ENCODE measurements around the gene PNPT1. TPM values are rescaled to one million over a fixed set of nuclear protein-coding genes. Genes with fewer than 3 reads are reported as not detected.
A peak's percentile ranks its signal among the peaks of the same experiment; 100 is the strongest.
"Not testable (repeated sequence)": the region's sequence is repeated elsewhere in the genome, so short reads cannot be mapped to it uniquely, and the experiment has no call there.

PNPT1 gene
- total and polyA plus RNA-seq, 11 donors, result 10.4 to 28.7 (median 20.9) TPM

DNA sequence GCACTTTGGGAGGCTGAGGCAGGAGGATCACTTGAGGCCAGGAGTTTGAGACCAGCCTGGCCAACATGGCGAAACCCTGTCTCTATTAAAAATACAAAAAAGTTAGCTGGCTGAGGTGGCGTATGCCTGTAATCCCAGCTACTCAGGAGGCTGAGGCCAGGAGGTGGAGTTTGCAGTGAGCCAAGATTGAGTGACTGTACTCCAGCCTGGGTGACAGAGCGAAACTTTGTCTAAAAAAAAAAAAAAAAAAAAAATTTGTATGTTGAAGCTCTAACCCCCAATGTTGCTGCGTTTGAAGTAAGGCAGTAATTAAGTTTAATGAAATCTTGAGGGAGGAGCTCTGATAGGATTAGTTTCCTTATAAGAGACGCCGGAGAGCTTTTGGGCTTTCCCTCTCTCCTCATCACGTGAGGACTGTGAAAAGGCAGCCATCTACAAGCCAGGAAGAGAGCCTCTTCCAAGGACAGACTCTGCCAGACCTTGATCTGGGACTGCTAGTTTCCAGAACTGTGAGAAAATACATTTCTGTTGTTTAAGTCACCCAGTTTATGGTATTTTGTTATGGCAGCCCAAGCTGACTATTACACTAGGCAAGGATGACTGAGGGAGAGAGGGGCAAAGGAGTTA lies 11.5 kb upstream of the PNPT1 start:
- Histone ChIP-seq H3K9me3 (no peaks in the 10 kb centered on the region), H3K4me3 (no peak overlapping the region), H3K4me1 (no peaks in the 10 kb centered on the region), H3K36me3 (no peaks in the 10 kb centered on the region), H3K27ac (no peak overlapping the region), H3K27me3 (peaks cover 0 to 7% (median 0%) of the 10 kb centered on the region in 9 donors)
- TF ChIP-seq, protein P1, sequence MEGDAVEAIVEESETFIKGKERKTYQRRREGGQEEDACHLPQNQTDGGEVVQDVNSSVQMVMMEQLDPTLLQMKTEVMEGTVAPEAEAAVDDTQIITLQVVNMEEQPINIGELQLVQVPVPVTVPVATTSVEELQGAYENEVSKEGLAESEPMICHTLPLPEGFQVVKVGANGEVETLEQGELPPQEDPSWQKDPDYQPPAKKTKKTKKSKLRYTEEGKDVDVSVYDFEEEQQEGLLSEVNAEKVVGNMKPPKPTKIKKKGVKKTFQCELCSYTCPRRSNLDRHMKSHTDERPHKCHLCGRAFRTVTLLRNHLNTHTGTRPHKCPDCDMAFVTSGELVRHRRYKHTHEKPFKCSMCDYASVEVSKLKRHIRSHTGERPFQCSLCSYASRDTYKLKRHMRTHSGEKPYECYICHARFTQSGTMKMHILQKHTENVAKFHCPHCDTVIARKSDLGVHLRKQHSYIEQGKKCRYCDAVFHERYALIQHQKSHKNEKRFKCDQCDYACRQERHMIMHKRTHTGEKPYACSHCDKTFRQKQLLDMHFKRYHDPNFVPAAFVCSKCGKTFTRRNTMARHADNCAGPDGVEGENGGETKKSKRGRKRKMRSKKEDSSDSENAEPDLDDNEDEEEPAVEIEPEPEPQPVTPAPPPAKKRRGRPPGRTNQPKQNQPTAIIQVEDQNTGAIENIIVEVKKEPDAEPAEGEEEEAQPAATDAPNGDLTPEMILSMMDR (IDR thresholded peaks at IDR 0.05), result no peak
- no peak for TF ChIP-seq POLR2A (IDR thresholded peaks at IDR 0.05)
- DNase-seq, result no peak
- 71 to 74% (median 73%) methylated on average over 7 of the region's 7 CpGs for WGBS, 4 donors
- intact Hi-C loops (cut with DNase I), result loop anchor here in 1 of 10 donors (2.0 kb wide), 1 partner anchor 28 kb away; no protein-coding TSS in a partner anchor
- no peak for ATAC-seq

DNA sequence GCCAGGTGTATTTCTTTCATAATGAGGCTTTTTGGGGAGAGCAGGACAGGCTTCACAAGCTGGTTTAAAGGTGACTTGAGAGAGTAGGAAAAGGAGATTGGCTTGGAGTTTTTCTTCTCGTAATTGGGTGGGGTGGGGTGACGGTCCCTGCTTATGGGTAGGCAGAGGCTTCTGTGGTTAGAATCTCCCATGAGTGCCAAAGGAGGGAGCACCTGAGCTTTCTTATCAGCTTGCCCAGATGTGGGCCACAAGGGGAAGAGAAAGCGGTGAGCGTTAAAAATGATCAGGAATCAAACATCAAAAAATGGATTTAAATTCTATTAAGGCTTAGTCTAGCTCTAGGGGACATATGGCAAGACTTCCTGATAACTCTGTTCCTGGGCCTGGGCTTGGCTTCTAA lies 9.7 kb upstream of the PNPT1 start:
- no peaks in the 10 kb centered on the region for H3K9me3 ChIP-seq
- no peak overlapping the region for H3K4me3 ChIP-seq
- intact Hi-C loops (cut with DNase I), result no loop called here
- TF ChIP-seq, protein P1 (IDR thresholded peaks at IDR 0.05), result no peak
- TF ChIP-seq POLR2A (IDR thresholded peaks at IDR 0.05), result no peak
- WGBS, 4 donors, result 49 to 78% (median 58%) methylated on average over 4 of the region's 4 CpGs
- peaks cover 0 to 12% (median 0%) of the 10 kb centered on the region in 9 donors for H3K27me3 ChIP-seq
- DNase-seq (no peak), ATAC-seq (no peak)
- H3K36me3 ChIP-seq, result no peaks in the 10 kb centered on the region
- no peak overlapping the region for H3K27ac ChIP-seq
- no peaks in the 10 kb centered on the region for H3K4me1 ChIP-seq

DNA sequence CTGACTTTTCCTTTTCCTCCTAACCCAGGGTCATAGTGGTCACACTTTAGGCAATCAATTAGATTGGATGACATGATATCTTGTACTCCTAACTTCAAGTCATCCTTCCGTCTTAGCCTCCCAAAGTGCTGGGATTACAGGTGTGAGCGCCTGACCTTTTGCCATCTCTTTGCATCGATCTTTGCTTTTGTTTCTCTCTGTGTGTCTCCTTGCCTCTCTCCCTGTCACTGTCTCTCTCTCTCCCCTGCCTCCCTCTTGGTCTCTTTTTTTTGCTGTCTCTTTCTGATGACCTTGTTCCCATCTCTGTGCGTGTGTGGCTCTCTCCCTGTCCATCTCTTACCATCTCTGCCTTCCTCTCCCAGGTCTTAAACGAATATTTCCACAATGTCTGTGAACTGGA lies 904 bp downstream of the PNPT1 start:
- H3K27ac ChIP-seq; ATAC-seq; H3K36me3 ChIP-seq; H3K9me3 ChIP-seq; H3K27me3 ChIP-seq; intact Hi-C loops (cut with DNase I); DNase-seq: not testable (repeated sequence)
- WGBS, 4 donors, result 30 to 33% (median 31%) methylated on average over 5 of the region's 5 CpGs
- Histone ChIP-seq H3K4me1 (peaks cover 0 to 12% (median 4%) of the 10 kb centered on the region in 12 donors), H3K4me3 (peak overlapping the region; percentile 36 to 92 (median 71))

DNA sequence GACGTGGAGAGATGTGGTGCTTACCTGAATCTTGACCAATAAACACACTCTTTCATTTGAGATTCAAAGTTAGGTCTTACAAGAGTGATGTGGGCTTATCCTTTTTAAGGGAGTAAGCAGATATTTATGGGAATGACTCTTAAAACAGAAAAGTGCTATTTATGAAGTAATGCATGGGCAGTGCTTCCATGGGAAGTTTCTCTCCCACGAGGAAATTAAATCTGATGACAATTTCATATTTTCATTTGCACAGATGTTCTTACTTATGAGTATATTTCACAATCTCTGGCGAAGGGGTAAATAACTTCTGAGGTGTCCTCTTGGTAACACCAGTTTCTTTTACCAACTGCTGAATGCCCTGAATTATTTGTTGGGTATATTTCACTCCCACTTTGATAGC lies 21.0 kb downstream of the PNPT1 start:
- Histone ChIP-seq H3K9me3 (no peaks in the 10 kb centered on the region), H3K4me1 (no peaks in the 10 kb centered on the region), H3K36me3 (peaks cover 0 to 94% (median 77%) of the 10 kb centered on the region in 9 donors), H3K27me3 (no peaks in the 10 kb centered on the region), H3K4me3 (no peak overlapping the region), H3K27ac (no peak overlapping the region)
- ATAC-seq, result no peak
- 75 to 86% (median 79%) methylated on average over 3 of the region's 3 CpGs for WGBS, 4 donors
- no peak for DNase-seq
- TF ChIP-seq POLR2A (IDR thresholded peaks at IDR 0.05), result no peak
- TF ChIP-seq, protein P1 (IDR thresholded peaks at IDR 0.05), result no peak
- intact Hi-C loops (cut with DNase I), result no loop called here

DNA sequence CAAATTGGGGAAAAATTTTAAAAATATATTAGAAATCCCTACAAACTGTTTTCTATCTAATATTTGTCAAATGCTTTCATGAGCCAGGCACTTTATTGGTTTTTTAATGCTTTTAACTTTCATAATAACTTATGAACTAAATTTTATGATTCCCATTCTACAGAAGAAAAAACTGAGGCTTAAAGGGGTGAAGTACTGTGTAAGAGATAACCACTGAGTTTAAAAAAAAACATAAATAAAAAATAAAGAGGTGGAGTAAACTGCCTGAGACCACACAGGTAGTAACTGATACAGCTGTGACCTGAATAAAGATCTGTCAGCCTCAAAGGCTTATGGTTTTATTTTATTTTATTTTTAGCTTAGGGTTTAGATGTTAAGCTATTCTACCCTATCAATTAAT lies 24.7 kb downstream of the PNPT1 start:
- intact Hi-C loops (cut with DNase I), result no loop called here
- H3K27me3 ChIP-seq, result no peaks in the 10 kb centered on the region
- peaks cover 0 to 98% (median 83%) of the 10 kb centered on the region in 9 donors for H3K36me3 ChIP-seq

More for the DNA sequence above, 24.7 kb downstream of the PNPT1 start:
- H3K27ac ChIP-seq, result no peak overlapping the region
- no peaks in the 10 kb centered on the region for H3K9me3 ChIP-seq
- DNase-seq, result no peak
- H3K4me3 ChIP-seq, result no peak overlapping the region
- ATAC-seq, result no peak
- TF ChIP-seq, protein P1 (IDR thresholded peaks at IDR 0.05), result no peak
- TF ChIP-seq POLR2A (IDR thresholded peaks at IDR 0.05), result no peak
- no peaks in the 10 kb centered on the region for H3K4me1 ChIP-seq
